Progenitor cell of endocrine pancreas (in vitro differentiated cells): ENCODE data around the gene NBAS. TPM values are rescaled to one million over a fixed set of nuclear protein-coding genes. Genes with fewer than 3 reads are reported as not detected.

Experiments
- DNase-seq: peaks from one replicate; pipeline ENCODE4 v3.0.0; 2021; ENCODE audit warnings: low spot score; ENCODE audit not compliant: unreplicated experiment
- H3K27ac Mint-ChIP-seq: 2 replicates; pipeline ENCODE4 v1.8.0; 2021; ENCODE audit warnings: mild to moderate bottlenecking, moderate library complexity, mixed read lengths
- H3K27me3 Mint-ChIP-seq: 2 replicates; pipeline ENCODE4 v1.8.0; 2021; ENCODE audit warnings: mixed read lengths
- H3K36me3 Mint-ChIP-seq: 2 replicates; pipeline ENCODE4 v1.8.0; 2022; ENCODE audit warnings: mixed read lengths; ENCODE audit not compliant: insufficient read depth
- H3K4me1 Mint-ChIP-seq: 2 replicates; pipeline ENCODE4 v1.8.0; 2021; ENCODE audit warnings: low read depth, mixed read lengths
- H3K4me3 Mint-ChIP-seq: 2 replicates; pipeline ENCODE4 v1.8.0; 2021; ENCODE audit warnings: low read depth, mild to moderate bottlenecking, moderate library complexity, mixed read lengths
- H3K9me3 Mint-ChIP-seq: 2 replicates; pipeline ENCODE4 v1.8.0; 2021; ENCODE audit warnings: low read depth, mixed read lengths
- total RNA-seq: library from RNA; stranded (reverse); gene quantifications from 2 replicates; pipeline ENCODE4 v1.2.1, GENCODE V29; 2021
- TF ChIP-seq, protein P1 (sequence below): fragments of 200-600 bp; sonication (generic); IDR thresholded peaks from one replicate; pipeline ENCODE4 v1.5.0; 2021; ENCODE audit warnings: antibody characterized with exemption, mild to moderate bottlenecking; ENCODE audit not compliant: unreplicated experiment

Gene NBAS
- total RNA-seq, 1 donor from 2014 or later = 63.0 TPM

DNA sequence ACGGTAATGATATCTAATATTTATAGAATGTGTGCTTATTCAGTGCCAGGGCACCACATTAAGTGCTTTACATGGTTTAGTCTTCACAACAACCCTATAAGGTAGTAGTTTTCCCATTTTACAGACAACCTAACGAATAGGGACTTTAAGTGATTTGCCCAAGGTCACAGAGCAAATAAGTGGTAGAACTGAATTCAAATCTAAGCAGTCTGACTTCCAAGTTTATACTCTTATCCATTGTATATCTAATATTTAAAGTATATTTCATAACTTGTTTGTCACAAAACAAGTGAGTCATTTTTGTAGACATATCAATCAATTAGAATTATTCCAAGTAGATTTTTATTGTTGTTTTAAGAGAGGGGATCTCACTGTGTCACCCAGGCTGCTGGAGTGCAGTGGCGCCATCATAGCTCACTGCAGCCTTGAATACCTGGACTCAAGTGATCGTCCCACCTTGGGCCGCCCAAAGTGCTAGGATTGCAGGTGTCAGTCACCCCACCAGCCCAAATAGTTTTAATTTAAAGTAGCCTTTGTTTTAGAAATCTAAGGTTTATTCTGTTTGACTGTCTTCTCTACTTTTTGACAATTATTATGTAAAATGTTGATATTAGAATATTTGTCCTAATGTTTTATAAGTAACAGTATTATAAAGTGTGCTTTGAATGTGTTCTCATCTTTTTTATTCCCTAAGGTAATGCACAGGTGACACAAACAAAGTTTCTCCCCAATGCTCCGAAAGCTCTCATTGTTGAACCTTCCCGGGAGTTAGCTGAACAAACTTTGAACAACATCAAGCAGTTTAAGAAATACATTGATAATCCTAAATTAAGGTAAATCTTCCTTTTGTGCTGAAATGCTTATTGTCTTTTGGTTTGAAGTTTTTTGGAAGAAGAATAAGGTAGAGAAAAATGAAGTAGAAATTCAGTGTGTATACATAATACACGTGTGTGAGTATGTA lies 45.6 kb upstream of the NBAS start:
- peaks cover 4% of the 10 kb centered on the region for H3K9me3 Mint-ChIP-seq
- TF ChIP-seq, protein P1, sequence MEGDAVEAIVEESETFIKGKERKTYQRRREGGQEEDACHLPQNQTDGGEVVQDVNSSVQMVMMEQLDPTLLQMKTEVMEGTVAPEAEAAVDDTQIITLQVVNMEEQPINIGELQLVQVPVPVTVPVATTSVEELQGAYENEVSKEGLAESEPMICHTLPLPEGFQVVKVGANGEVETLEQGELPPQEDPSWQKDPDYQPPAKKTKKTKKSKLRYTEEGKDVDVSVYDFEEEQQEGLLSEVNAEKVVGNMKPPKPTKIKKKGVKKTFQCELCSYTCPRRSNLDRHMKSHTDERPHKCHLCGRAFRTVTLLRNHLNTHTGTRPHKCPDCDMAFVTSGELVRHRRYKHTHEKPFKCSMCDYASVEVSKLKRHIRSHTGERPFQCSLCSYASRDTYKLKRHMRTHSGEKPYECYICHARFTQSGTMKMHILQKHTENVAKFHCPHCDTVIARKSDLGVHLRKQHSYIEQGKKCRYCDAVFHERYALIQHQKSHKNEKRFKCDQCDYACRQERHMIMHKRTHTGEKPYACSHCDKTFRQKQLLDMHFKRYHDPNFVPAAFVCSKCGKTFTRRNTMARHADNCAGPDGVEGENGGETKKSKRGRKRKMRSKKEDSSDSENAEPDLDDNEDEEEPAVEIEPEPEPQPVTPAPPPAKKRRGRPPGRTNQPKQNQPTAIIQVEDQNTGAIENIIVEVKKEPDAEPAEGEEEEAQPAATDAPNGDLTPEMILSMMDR = no peak
- H3K27ac Mint-ChIP-seq = no peak overlapping the region
- no peaks in the 10 kb centered on the region for H3K4me1 Mint-ChIP-seq
- H3K27me3 Mint-ChIP-seq = no peaks in the 10 kb centered on the region
- DNase-seq = no peak
- peaks cover 48% of the 10 kb centered on the region for H3K36me3 Mint-ChIP-seq
- H3K4me3 Mint-ChIP-seq = no peak overlapping the region

DNA sequence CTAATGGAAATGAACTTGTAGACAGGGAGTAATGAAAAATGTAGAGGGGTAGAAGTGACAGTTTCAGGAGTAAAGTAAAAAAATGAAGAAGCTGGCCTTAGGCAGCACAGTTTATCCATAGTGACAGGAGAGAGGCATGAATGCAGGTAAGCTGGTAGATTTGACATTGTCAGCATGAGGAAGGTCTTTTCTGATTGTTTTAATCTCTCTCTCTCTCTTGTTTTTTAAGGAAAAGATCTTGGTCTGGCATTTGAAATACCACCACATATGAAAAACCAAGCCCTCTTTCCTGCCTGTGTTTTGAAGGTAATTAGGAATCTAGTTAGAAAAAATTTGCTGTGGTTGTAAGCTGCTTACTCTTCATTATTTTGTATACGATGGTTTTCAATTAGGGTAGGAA lies 44.6 kb upstream of the NBAS start:
- Mint-ChIP-seq H3K9me3 (peaks cover 4% of the 10 kb centered on the region), H3K4me1 (no peaks in the 10 kb centered on the region), H3K36me3 (peaks cover 52% of the 10 kb centered on the region), H3K27ac (no peak overlapping the region), H3K4me3 (no peak overlapping the region), H3K27me3 (no peaks in the 10 kb centered on the region)
- TF ChIP-seq, protein P1 = no peak
- DNase-seq = no peak

GRCh38 chr2:15603948-15604347 lies 42.8 kb upstream of the NBAS start:
- no peak overlapping the region for H3K27ac Mint-ChIP-seq
- H3K27me3 Mint-ChIP-seq = no peaks in the 10 kb centered on the region
- peaks cover 41% of the 10 kb centered on the region for H3K36me3 Mint-ChIP-seq
- DNase-seq = no peak
- H3K9me3 Mint-ChIP-seq = no peaks in the 10 kb centered on the region
- no peaks in the 10 kb centered on the region for H3K4me1 Mint-ChIP-seq
- H3K4me3 Mint-ChIP-seq = no peak overlapping the region
- TF ChIP-seq, protein P1 = no peak

DNA sequence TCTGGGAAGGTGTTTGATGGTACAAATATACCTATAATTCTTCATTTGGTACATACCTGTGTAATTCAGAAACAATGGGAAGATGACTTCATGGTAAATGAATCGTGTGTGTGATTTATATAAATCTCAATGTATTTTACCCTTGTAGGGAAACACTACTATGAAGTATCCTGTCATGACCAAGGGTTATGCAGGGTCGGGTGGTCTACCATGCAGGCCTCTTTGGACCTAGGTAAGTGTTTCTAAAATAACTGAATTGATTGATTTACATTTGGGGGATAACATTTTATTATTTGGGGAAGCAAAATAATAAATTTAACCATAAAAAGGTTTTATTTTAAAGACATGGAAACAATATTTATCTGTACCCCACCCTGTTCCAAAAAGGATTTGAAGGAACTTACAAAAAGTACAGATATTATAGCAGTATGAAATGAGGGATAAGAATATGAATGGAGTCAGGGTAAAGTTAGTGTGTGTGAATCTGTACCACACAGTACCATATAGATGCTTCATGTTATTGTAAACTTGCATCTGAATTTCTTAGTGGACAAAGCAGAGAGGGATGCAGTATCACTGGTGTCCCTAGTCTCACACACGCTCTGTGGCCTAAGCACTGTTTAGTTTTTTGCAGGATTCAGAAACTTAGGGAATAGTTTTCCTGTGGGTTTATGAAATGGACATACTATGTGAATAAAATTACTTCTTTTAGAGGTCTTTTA lies 42.1 kb upstream of the NBAS start:
- Mint-ChIP-seq H3K4me1 (no peaks in the 10 kb centered on the region), H3K4me3 (no peak overlapping the region), H3K36me3 (peaks cover 41% of the 10 kb centered on the region), H3K27ac (no peak overlapping the region), H3K9me3 (no peaks in the 10 kb centered on the region), H3K27me3 (no peaks in the 10 kb centered on the region)
- DNase-seq = no peak
- TF ChIP-seq, protein P1 = no peak

- Mint-ChIP-seq H3K4me3 (no peak overlapping the region), H3K36me3 (peaks cover 36% of the 10 kb centered on the region)
These were observed 41.3 kb upstream of the NBAS start for GRCh38 chr2:15602393-15602792.

More at GRCh38 chr2:15602393-15602792, 41.3 kb upstream of the NBAS start:
- TF ChIP-seq, protein P1 = no peak
- H3K27me3 Mint-ChIP-seq = no peaks in the 10 kb centered on the region
- H3K27ac Mint-ChIP-seq = no peak overlapping the region
- H3K4me1 Mint-ChIP-seq = no peaks in the 10 kb centered on the region
- no peaks in the 10 kb centered on the region for H3K9me3 Mint-ChIP-seq
- DNase-seq = no peak
